ENCODE measurements around the gene DPYSL4.

GRCh38 chr10:132162590-132163277 lies 24.0 kb upstream of the DPYSL4 start:
- TF ChIP-seq CTCF (IDR thresholded peaks at IDR 0.05) (no peak), POLR2AphosphoS5 (IDR thresholded peaks at IDR 0.05) (no peak), POLR2A (IDR thresholded peaks at IDR 0.05) (no peak), EP300 (IDR thresholded peaks at IDR 0.05) (no peak)

All from upper lobe of left lung (tissue), 4 donors.